Testis (tissue), 3 donors: ENCODE data around the gene PRELID2. TPM values are rescaled to one million over a fixed set of nuclear protein-coding genes. Genes with fewer than 3 reads are reported as not detected.

ENCODE experiments used
- DNase-seq: peaks from one replicate; pipeline ENCODE4 v3.0.0-alpha.2; 2019
- H3K27ac ChIP-seq, 2 donors: fragments of 200-600 bp; sonication (generic); one replicate each; pipeline ENCODE4 v1.5.1; 2019
- H3K27me3 ChIP-seq: fragments of 200-600 bp; sonication (generic); one replicate; pipeline ENCODE4 v1.5.1; 2019
- H3K36me3 ChIP-seq: fragments of 200-600 bp; sonication (generic); one replicate; pipeline ENCODE4 v1.5.1; 2017; ENCODE audit warnings: low read depth; ENCODE audit errors: missing control alignments
- H3K4me1 ChIP-seq: fragments of 200-600 bp; sonication (generic); one replicate; pipeline ENCODE4 v1.5.1; 2019
- H3K4me3 ChIP-seq, 2 donors: fragments of 200-600 bp; sonication (generic); one replicate each; pipeline ENCODE4 v1.5.1; 2017 to 2019
- H3K9me3 ChIP-seq: fragments of 200-600 bp; sonication (generic); one replicate; pipeline ENCODE4 v1.5.1; 2017
- CTCF ChIP-seq, 3 experiments: fragments of 450-650 bp in 2 of 3; fragments of 200-600 bp in 1 of 3; sonication (generic) in 1 of 3; IDR thresholded peaks; one replicate each; pipeline ENCODE4 v1.5.1; 2016 to 2019; ENCODE audit warnings: antibody characterized with exemption in 3 of 3, mild to moderate bottlenecking in 2 of 3, moderate library complexity in 1 of 3
- POLR2A ChIP-seq: fragments of 450-650 bp; IDR thresholded peaks from one replicate; pipeline ENCODE4 v1.6.1; 2017; ENCODE audit warnings: antibody characterized with exemption, mild to moderate bottlenecking, moderate library complexity
- WGBS, 2 donors: methylation state at CpG; one replicate each; pipeline ENCODE4 v1.1.5; 2018; 5-methylcytosine and 5-hydroxymethylcytosine counted together
- intact Hi-C: fragments of 100-400 bp; cut with DNase I; formaldehyde crosslinking; loops from one replicate; pipeline ENCODE4 v1.15.1; 2023; ENCODE audit warnings: low total_unique reads
- polyA plus RNA-seq: library from polyadenylated mRNA; stranded (reverse); fragments of 350-450 nt; fragmentation: Illumina TruSeq; extraction: RNeasy Lipid Tissue Mini Kit (QIAGEN cat#74804); gene quantifications from one replicate; pipeline ENCODE4 v1.2.3, GENCODE V29; 2014; ENCODE audit warnings: low read depth, low replicate concordance; ENCODE audit not compliant: insufficient read depth
- total RNA-seq, 2 donors: library from RNA; depleted of rRNA; stranded (reverse); fragments of >200 nt; gene quantifications; one replicate each; pipeline ENCODE4 v1.2.3, GENCODE V29; 2016

PRELID2 gene
- total and polyA plus RNA-seq, 3 donors from 2014 or later: 2.9 to 15.7 (median 13.8) TPM

- intact Hi-C loops: no loop called here
- no peaks in the 10 kb centered on the region for H3K9me3 ChIP-seq
- H3K4me3 ChIP-seq: peak overlapping the region; percentile 65 to 81
- WGBS, 2 donors: 35 to 42% methylated on average over 18 of the region's 18 CpGs
- peak overlapping the region; percentile 16 to 70 for H3K27ac ChIP-seq
- H3K36me3 ChIP-seq: no peaks in the 10 kb centered on the region
- no peaks in the 10 kb centered on the region for H3K27me3 ChIP-seq
- H3K4me1 ChIP-seq: peaks cover 5% of the 10 kb centered on the region
- TF ChIP-seq POLR2A (no peak), CTCF (IDR thresholded peaks at IDR 0.05) (no peak)
- DNase-seq: no peak
Measured at GRCh38 chr5:145835848-145836239, 702 bp upstream of the PRELID2 start.

DNA sequence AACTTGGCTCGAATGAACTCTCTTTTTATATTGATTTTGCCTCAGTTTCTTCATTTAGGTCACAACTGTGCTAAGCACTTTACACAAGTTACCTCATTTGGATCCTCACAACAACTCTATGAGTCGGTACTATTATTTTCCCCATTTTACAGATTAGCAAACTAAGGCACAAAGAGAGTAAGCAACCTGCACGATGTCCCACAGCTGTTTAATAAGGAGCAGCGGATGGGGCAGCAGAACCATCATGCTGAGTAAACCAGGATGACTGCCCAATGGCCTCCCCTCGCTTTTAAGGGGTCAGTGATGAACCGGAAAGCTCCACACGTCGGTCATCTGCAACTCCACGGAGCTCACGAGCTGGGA, 607 bp downstream of the PRELID2 start:
- Histone ChIP-seq H3K9me3 (no peaks in the 10 kb centered on the region), H3K4me1 (peaks cover 16% of the 10 kb centered on the region), H3K4me3 (peak overlapping the region; percentile 65 to 81), H3K36me3 (no peaks in the 10 kb centered on the region), H3K27ac (peak overlapping the region in 1 of 2 donors; percentile 16), H3K27me3 (no peaks in the 10 kb centered on the region)
- intact Hi-C loops: no loop called here
- no peak for DNase-seq
- 6 to 13% methylated on average over 10 of the region's 10 CpGs for WGBS, 2 donors
- no peak for TF ChIP-seq POLR2A
- no peak for TF ChIP-seq CTCF (IDR thresholded peaks at IDR 0.05)

- WGBS, 2 donors: 38 to 49% methylated on average over 10 of the region's 10 CpGs
- Histone ChIP-seq H3K4me3 (no peak overlapping the region), H3K27me3 (no peaks in the 10 kb centered on the region), H3K4me1 (peaks cover 17% of the 10 kb centered on the region), H3K9me3 (no peaks in the 10 kb centered on the region), H3K27ac (no peak overlapping the region), H3K36me3 (no peaks in the 10 kb centered on the region)
- intact Hi-C loops: no loop called here
- TF ChIP-seq POLR2A (no peak), CTCF (IDR thresholded peaks at IDR 0.05) (no peak)
- DNase-seq: no peak
Measured at GRCh38 chr5:145833631-145834200, 1.4 kb downstream of the PRELID2 start.

DNA sequence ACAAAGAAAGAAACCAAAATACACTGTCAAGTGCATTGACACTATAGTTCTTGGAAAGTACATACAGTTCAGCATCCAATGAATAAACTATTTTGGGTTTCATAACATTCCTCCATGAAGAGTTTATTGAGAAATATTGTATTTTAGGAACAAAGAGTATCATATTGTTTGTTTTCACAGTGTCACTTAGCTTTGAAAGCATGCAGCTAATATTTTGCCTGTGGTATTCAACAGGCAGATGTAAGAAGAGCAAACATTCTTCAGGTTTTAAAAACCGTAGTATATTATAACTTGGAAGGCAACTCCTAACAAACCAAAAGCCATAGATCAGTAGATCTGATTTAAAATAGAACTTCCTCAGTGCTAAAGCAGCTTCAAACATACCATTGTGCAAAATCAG, 4.5 kb downstream of the PRELID2 start:
- H3K27me3 ChIP-seq: no peaks in the 10 kb centered on the region
- 33 to 48% methylated on average over 1 of the region's 1 CpG for WGBS, 2 donors
- H3K9me3 ChIP-seq: no peaks in the 10 kb centered on the region
- no peak for DNase-seq
- H3K36me3 ChIP-seq: no peaks in the 10 kb centered on the region
- H3K27ac ChIP-seq: no peak overlapping the region
- intact Hi-C loops: no loop called here
- TF ChIP-seq POLR2A (no peak), CTCF (IDR thresholded peaks at IDR 0.05) (no peak)
- no peak overlapping the region for H3K4me3 ChIP-seq
- H3K4me1 ChIP-seq: peaks cover 14% of the 10 kb centered on the region

DNA sequence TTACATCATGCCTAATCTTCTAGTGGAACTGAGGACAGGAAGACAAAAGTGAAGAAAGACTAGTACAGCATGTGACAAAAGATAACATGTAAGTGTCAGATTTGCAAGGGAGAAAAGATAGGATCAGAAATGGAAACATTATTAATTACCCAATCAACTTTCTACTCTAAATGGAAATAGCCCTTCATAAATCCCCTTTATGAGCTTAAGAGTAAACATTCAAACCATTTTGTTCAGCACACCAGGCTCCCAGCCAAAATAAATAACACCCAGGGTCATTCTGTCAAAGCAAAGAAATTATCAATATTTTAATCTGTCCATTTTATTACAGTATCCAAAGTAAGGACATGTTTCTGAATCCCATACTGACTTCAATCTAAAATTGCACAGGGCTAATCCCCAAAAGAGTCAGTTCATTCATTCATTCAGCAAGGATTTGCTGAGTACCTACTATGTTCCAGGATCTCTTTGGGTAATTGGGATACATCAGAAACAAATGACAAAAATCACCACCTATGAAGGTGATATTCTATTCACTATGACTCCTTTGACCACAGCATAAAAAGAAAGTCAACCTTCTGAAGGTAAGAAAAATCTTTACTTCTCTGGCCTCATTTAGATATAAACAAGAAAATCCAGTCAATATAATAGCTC, 5.3 kb downstream of the PRELID2 start:
- Histone ChIP-seq H3K9me3 (no peaks in the 10 kb centered on the region), H3K27ac (no peak overlapping the region), H3K27me3 (no peaks in the 10 kb centered on the region), H3K36me3 (no peaks in the 10 kb centered on the region), H3K4me1 (peaks cover 13% of the 10 kb centered on the region), H3K4me3 (no peak overlapping the region)
- intact Hi-C loops: no loop called here
- no peak for DNase-seq
- no peak for TF ChIP-seq CTCF (IDR thresholded peaks at IDR 0.05)
- no peak for TF ChIP-seq POLR2A
